Mammary epithelial cell (primary cell): ENCODE measurements around the gene MTCL1.

ENCODE experiments used
- CTCF ChIP-seq, 2 donors: IDR thresholded peaks in 1 of 2; conservative IDR thresholded peaks in 1 of 2; 2 replicates each; pipeline ENCODE4 v1.5.1; 2011 to 2012; ENCODE audit warnings: inconsistent platforms in 2 of 2, low read length in 2 of 2, mild to moderate bottlenecking in 2 of 2, control low read depth in 1 of 2, low read depth in 1 of 2; ENCODE audit not compliant: insufficient read depth in 1 of 2; ENCODE audit errors: extremely low read depth in 1 of 2
- EZH2 ChIP-seq: IDR thresholded peaks from 2 replicates; pipeline ENCODE4 v1.6.1; 2012; ENCODE audit warnings: low read length, inconsistent platforms, borderline replicate concordance

- no peak for TF ChIP-seq EZH2
- TF ChIP-seq CTCF (conservative IDR thresholded peaks at IDR 0.05 in 1 of 2, IDR thresholded peaks at IDR 0.05 in 1 of 2; ENCODE audit: extremely low read depth in 1 of 2, insufficient read depth in 1 of 2, low read depth in 1 of 2, low read length in 2 of 2), result no peak
Measured at GRCh38 chr18:8721094-8721669, 15.8 kb downstream of the MTCL1 start.
